Motor neuron (in vitro differentiated cells): ENCODE measurements around the gene ASTN2. TPM values are rescaled to one million over a fixed set of nuclear protein-coding genes. Genes with fewer than 3 reads are reported as not detected.
A peak's percentile ranks its signal among the peaks of the same experiment; 100 is the strongest.

Experiments used
- ATAC-seq, 8 experiments: fragments of 200-7000 bp; cut with Tn5 transposase; replicated peaks in 6 of 8; 2 replicates each; pipeline ENCODE4 v1.8.0; 2021; ENCODE audit warnings: mild to moderate bottlenecking in 8 of 8, moderate library complexity in 8 of 8
- H3K27ac ChIP-seq, 2 donors: fragments of 250-450 bp; sonication (Bioruptor Pico); 2 replicates each; pipeline ENCODE4 v1.9.0; 2021; ENCODE audit warnings: antibody characterized with exemption in 2 of 2, mild to moderate bottlenecking in 2 of 2, moderate library complexity in 1 of 2
- H3K4me1 ChIP-seq, 2 donors: fragments of 250-450 bp; sonication (Bioruptor Pico); replicated peaks in 1 of 2; 2 replicates each; pipeline ENCODE4 v1.6.1; 2021; ENCODE audit warnings: antibody characterized with exemption in 2 of 2, mild to moderate bottlenecking in 2 of 2, moderate library complexity in 1 of 2
- H3K4me3 ChIP-seq, 5 donors: fragments of 250-450 bp; sonication (Bioruptor Pico); 2 replicates each; pipeline ENCODE4 v1.9.0; 2021; ENCODE audit warnings: antibody characterized with exemption in 5 of 5, mild to moderate bottlenecking in 5 of 5, moderate library complexity in 4 of 5
- WGBS, 10 experiments: fragments of 450-650 bp; shearing (Covaris generic); methylation state at CpG; one replicate each; pipeline ENCODE4 v1.0.0; 2022; 5-methylcytosine and 5-hydroxymethylcytosine counted together
- in situ Hi-C, 9 experiments: fragments of 400-800 bp; cut with MboI; loops; one replicate each; pipeline ENCODE4 v1.15.0; 2021; ENCODE audit warnings: low sequenced_read_pairs in 9 of 9, low pct_unique_long_range_greater_than_20kb in 2 of 9; ENCODE audit not compliant: unreplicated experiment in 9 of 9
- total RNA-seq, 8 experiments: library from RNA; unstranded; fragments of 300-600 nt; gene quantifications; 2 replicates each; pipeline versions ENCODE4 v1.2.3 to v1.2.4, GENCODE V29; 2022

ASTN2 gene, protein sequence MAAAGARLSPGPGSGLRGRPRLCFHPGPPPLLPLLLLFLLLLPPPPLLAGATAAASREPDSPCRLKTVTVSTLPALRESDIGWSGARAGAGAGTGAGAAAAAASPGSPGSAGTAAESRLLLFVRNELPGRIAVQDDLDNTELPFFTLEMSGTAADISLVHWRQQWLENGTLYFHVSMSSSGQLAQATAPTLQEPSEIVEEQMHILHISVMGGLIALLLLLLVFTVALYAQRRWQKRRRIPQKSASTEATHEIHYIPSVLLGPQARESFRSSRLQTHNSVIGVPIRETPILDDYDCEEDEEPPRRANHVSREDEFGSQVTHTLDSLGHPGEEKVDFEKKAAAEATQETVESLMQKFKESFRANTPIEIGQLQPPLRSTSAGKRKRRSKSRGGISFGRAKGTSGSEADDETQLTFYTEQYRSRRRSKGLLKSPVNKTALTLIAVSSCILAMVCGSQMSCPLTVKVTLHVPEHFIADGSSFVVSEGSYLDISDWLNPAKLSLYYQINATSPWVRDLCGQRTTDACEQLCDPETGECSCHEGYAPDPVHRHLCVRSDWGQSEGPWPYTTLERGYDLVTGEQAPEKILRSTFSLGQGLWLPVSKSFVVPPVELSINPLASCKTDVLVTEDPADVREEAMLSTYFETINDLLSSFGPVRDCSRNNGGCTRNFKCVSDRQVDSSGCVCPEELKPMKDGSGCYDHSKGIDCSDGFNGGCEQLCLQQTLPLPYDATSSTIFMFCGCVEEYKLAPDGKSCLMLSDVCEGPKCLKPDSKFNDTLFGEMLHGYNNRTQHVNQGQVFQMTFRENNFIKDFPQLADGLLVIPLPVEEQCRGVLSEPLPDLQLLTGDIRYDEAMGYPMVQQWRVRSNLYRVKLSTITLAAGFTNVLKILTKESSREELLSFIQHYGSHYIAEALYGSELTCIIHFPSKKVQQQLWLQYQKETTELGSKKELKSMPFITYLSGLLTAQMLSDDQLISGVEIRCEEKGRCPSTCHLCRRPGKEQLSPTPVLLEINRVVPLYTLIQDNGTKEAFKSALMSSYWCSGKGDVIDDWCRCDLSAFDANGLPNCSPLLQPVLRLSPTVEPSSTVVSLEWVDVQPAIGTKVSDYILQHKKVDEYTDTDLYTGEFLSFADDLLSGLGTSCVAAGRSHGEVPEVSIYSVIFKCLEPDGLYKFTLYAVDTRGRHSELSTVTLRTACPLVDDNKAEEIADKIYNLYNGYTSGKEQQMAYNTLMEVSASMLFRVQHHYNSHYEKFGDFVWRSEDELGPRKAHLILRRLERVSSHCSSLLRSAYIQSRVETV (N-terminal part only)
- total RNA-seq = 10 to 100 TPM; 13.6 to 54.6 (median 17.9) TPM

DNA sequence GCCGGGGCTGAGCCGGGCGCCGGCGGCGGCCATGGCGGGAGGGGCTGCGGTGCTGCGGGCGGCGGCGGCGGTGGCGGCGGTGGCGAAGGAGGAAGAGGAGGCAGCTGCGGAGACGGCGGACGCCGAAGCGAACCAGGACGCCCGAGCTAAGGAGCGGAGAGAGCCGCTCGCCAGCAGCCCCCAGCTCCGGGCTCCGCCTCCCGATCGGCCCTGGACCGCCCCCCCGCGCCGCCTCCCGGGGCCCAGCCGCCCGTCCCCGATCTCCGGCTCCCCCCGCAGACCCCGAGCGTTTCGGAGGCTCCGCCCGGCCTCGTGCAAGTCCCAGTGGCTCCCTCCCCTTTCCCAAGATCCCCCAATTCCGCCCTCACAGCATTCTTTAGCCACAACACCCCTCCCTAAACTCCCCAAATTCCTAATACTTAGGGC, at the start of gene ASTN2:
Gene ASTN2, minus strand, starts transcription at position 152 of the 426 bp plus-strand sequence. Its CDS starts 119 bp downstream, at position 33.
- Histone ChIP-seq H3K27ac (peak within 1 kb of the TSS in 1 of 2 donors; percentile 1), H3K4me1 (peaks cover 6 to 9% of the 10 kb centered on the region in 2 donors), H3K4me3 (peak within 1 kb of the TSS; percentile 45 to 87 (median 55))
- WGBS, 10 experiments = 0% methylated on average over 1 of the region's 48 CpGs; no CpG with 5 or more reads in 9 of the 10 experiments
- in situ Hi-C loops = loop anchor here in 1 of 9 experiments (25.0 kb wide), 1 partner anchor 328 kb away; no protein-coding TSS in a partner anchor
- ATAC-seq = peak; percentile 25 to 60 (median 48)

DNA sequence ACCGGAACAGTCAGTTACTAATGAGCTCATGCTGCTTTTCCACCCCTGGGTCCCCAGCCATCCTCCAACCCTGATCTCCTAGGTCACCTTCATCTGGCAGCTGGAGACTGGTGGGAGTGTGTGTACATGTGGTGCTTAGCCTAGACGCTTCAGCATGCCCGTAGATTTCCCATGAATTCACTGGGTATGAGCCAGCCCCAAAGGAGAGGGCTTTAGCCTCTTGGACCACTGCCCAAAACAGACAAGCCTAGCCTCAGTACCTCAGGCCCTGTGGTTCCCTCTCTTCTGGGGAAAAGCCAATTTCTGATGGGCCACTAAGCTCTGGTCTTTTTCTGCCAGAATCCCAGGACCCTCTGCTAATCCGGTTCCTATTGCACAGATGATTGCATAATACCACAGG, 48.0 kb upstream of the ASTN2 start:
- no peak overlapping the region for H3K27ac ChIP-seq
- H3K4me1 ChIP-seq = no peaks in the 10 kb centered on the region
- ATAC-seq = no peak
- H3K4me3 ChIP-seq = no peak overlapping the region
- WGBS, 10 experiments = 0 to 100% (median 71%) methylated on average over 1 to 3 of the region's 4 CpGs; no CpG with 5 or more reads in 3 of the 10 experiments
- in situ Hi-C loops = no loop called here

DNA sequence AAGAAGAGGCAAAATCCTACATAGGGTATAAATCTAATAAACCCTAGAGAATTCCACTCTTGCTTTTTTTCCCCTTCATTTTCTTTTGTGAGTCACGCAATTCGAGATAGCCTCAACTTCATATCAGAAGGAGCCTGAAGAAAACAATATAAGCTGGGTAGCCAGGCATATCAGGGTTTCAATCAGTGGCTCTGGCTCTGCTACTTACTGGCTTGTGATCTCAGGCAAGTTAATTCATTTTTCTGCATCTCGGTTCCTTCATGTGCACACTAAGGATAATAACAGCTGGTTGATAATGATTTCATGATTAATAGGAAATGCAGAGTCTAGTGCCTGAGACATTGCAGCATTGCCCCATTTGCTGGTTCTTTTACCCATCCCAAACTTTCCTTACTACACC, 46.5 kb upstream of the ASTN2 start:
- Histone ChIP-seq H3K4me1 (no peaks in the 10 kb centered on the region), H3K27ac (no peak overlapping the region), H3K4me3 (no peak overlapping the region)
- in situ Hi-C loops = no loop called here
- no peak for ATAC-seq
- 0 to 100% (median 76%) methylated on average over 1 to 3 of the region's 3 CpGs; no CpG with 5 or more reads in 2 of the 10 experiments for WGBS, 10 experiments

DNA sequence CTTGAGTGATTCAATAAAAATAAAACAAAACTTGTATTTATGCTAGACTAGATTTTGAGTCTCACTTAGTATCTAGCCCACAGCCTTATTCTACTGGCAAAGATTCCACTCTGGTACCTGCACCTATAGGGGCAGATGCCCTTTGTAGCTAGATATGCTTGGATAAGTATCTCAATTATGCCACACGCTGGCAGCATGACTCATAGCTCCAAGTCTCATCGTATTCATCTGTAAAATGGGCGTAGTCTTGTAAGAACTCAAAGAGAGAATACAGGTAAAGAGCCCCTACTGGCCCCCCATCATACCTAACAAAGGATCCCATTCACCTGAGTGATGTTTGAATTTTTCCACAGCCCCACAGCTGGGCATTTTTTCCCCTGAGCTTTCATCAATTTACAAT, 45.9 kb upstream of the ASTN2 start:
- 0 to 100% (median 86%) methylated on average over 1 to 2 of the region's 3 CpGs; no CpG with 5 or more reads in 4 of the 10 experiments for WGBS, 10 experiments
- no peak overlapping the region for H3K4me3 ChIP-seq
- no peak for ATAC-seq
- H3K4me1 ChIP-seq = no peaks in the 10 kb centered on the region
- no peak overlapping the region for H3K27ac ChIP-seq
- in situ Hi-C loops = no loop called here

DNA sequence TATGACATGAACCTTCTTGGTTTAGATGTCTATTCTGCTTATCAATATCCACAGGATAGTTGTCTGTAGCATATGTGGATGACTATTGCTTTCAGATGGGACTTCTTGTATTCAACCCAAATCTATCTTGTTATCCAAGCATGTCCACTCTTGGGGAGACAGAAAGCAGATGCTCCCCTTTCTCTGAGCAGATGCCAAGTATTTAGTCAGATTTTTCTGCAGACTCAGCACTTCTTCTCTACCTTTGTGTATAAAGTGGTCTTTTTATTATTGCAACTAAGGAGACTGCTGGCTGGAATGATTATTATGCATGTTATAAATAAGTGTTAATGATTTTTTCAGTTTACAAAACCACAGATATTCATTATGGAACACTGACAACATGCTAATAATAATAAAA, 45.1 kb upstream of the ASTN2 start:
- Histone ChIP-seq H3K4me1 (no peaks in the 10 kb centered on the region), H3K27ac (no peak overlapping the region), H3K4me3 (no peak overlapping the region)
- in situ Hi-C loops = no loop called here
- no peak for ATAC-seq

DNA sequence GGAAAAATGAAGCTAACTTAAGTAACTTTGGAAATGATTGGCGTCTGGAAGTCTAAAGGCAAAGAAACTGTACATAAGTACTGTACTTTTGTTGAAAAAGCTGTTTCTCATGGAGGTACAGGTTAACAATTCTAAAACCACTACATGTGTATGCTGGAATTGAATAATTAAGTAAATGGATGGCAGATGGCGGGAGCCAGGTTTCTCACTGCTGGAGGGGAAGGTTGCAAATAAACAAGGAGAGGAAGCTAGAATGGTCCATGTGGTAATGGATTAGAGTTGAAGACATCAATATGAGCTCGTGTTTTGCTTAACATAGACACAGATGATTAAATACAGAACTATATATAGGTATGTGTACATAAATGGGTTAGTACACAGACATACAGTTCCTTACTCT, 43.2 kb upstream of the ASTN2 start:
- Histone ChIP-seq H3K27ac (no peak overlapping the region), H3K4me3 (no peak overlapping the region), H3K4me1 (no peaks in the 10 kb centered on the region)
- in situ Hi-C loops = no loop called here
- ATAC-seq = no peak
- WGBS, 10 experiments = 0 to 88% (median 70%) methylated on average over 1 to 3 of the region's 3 CpGs

DNA sequence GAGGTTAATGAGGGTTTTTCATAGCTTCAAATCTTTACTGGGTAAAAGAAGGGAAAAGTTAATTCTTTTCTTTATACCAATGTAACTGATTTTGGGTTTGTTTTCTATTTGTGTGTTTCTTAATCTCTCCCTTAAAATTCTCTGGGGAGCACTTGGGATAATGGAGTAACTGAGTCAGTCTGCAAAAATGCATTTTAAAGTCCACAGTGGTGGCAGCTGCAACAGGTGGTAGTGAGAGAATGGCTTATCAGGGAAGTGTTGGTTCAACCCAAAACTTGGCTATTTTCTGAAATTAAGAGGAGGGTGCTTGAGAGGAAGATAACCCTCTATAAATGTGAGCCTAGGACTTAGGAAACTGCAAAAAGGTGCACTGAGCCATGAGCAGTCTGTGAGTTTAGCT, 39.9 kb upstream of the ASTN2 start:
- no peak for ATAC-seq
- H3K4me1 ChIP-seq = no peaks in the 10 kb centered on the region
- no peak overlapping the region for H3K4me3 ChIP-seq
- in situ Hi-C loops = no loop called here
- no peak overlapping the region for H3K27ac ChIP-seq

DNA sequence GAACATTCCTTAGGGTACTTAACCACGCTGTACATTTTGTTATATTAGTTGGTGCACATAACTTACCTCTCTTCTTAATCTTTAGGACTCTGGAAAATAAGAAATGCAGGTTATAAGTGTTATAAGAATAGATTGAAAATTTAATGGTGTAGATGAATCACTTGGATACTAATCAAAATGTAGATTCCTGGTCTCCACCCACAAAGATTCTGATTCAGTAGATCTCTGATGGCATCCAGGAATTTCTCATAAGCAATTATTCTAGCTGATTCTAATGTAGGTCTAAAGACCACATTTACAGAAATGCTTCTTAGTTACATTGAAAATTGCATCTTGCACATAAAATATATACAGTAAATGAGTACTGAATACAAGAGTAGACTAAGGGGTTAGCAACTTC, 38.9 kb upstream of the ASTN2 start:
- 0 to 100% (median 88%) methylated on average over 1 of the region's 1 CpG; no CpG with 5 or more reads in 3 of the 10 experiments for WGBS, 10 experiments
- peak in 2 of 8 experiments; percentile 34 to 59 for ATAC-seq
- in situ Hi-C loops = no loop called here

DNA sequence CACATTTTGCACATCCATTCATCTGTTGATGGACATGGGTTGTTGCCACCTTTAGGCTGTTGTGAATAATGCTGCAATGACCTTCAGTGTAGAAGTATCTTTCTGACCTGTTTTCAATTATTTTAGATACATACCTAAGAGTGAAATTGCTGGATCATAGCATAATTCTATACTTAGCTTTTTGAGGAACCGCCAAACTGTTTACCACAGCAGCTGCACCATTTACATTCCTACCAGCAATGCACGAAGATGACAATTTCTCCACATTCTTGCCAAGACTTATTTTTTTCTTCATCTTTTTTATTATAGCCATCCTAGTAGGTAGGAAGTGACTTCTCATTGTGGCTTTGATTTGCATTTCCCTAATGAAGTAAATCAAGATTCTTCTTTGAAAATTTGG, 36.5 kb upstream of the ASTN2 start:
- 6 to 100% (median 72%) methylated on average over 1 to 2 of the region's 2 CpGs; no CpG with 5 or more reads in 1 of the 10 experiments for WGBS, 10 experiments
- Histone ChIP-seq H3K4me1 (no peaks in the 10 kb centered on the region), H3K27ac (no peak overlapping the region), H3K4me3 (no peak overlapping the region)
- in situ Hi-C loops = no loop called here
- ATAC-seq = no peak

More for the DNA sequence above, 38.9 kb upstream of the ASTN2 start:
- Histone ChIP-seq H3K27ac (no peak overlapping the region), H3K4me3 (no peak overlapping the region), H3K4me1 (no peaks in the 10 kb centered on the region)

DNA sequence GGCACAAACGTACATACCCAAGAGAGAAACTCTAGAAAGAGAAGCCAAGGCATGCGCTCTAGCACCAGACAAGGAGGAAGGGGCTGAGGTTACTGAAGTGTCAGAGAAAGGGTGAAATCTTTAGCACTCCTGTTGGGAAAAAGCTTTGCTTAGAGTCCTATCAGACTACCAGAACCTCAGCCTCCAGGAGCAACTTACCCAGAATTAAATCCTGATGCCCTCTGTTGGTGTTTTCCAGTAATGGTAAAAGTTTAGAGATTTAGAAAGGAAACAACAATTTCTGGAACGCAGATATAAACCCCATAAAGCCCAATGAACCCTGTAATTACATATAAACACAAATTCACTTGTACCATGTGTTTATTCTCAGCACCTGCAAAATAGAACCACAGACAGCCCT, 33.2 kb upstream of the ASTN2 start:
- 43 to 93% (median 67%) methylated on average over 1 to 3 of the region's 3 CpGs; no CpG with 5 or more reads in 4 of the 10 experiments for WGBS, 10 experiments
- H3K4me3 ChIP-seq = no peak overlapping the region
- peaks cover 0 to 6% of the 10 kb centered on the region in 2 donors for H3K4me1 ChIP-seq
- no peak overlapping the region for H3K27ac ChIP-seq
- ATAC-seq = no peak
- in situ Hi-C loops = loop anchor here in 1 of 9 experiments (25.0 kb wide), 1 partner anchor 111 kb away; no protein-coding TSS in a partner anchor

DNA sequence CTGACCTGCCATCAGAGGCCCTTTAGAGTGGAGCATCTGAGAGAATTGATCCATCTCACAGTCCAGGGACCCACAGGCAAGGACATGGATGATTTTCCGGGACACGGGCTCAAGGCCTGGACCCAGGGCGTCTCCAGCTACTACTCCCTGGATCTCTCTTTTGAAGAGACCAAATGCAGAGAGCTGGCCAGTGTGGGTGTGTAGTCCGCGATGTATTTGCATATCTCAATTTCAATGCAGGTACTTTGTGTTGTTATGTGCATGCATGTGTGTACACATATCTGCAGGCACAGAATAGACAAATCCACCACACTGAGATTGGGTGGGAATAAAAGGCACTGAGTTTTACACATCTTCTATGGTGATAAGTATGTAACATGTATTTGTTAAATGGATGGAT, 30.8 kb upstream of the ASTN2 start:
- no peak overlapping the region for H3K27ac ChIP-seq
- in situ Hi-C loops = loop anchor here in 1 of 9 experiments (25.0 kb wide), 1 partner anchor 108 kb away; no protein-coding TSS in a partner anchor
- ATAC-seq = peak in 3 of 8 experiments; percentile 67 to 76 (median 74)
- 20 to 100% (median 86%) methylated on average over 2 to 3 of the region's 5 CpGs; no CpG with 5 or more reads in 5 of the 10 experiments for WGBS, 10 experiments
- no peak overlapping the region for H3K4me3 ChIP-seq
- H3K4me1 ChIP-seq = peaks cover 0 to 12% of the 10 kb centered on the region in 2 donors

DNA sequence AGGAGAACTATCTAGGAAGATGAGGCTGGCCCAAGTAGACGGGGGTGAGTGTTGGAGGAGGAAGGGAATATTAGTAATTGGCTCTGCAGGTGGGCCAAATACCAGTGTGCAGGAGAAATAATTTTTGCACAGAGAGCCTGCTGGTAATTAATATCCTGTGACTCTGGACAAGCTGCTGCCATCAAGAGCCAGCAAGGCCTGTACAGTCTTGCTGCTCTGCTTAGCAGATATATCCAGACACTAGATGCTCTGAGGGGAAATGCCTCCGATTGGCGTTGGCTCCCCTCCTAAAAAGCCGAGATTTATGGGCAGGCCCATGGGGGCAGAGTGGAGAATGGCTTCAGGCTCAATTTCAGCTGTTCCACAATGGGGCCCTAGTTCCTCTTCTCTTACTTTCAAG, 29.6 kb upstream of the ASTN2 start:
- H3K27ac ChIP-seq = no peak overlapping the region
- no peak for ATAC-seq
- peaks cover 0 to 12% of the 10 kb centered on the region in 2 donors for H3K4me1 ChIP-seq
- in situ Hi-C loops = loop anchor here in 1 of 9 experiments (25.0 kb wide), 1 partner anchor 107 kb away; no protein-coding TSS in a partner anchor
- H3K4me3 ChIP-seq = no peak overlapping the region
- WGBS, 10 experiments = 60 to 83% (median 77%) methylated on average over 1 to 3 of the region's 4 CpGs; no CpG with 5 or more reads in 6 of the 10 experiments
